ENCODE results near the gene LRRFIP1. TPM values are rescaled to one million over a fixed set of nuclear protein-coding genes. Genes with fewer than 3 reads are reported as not detected.
A peak's percentile ranks its signal among the peaks of the same experiment; 100 is the strongest.

The LRRFIP1 gene
- total RNA-seq, 2 experiments from 2014 or later, result 187 to 196 TPM

- Mint-ChIP-seq H3K36me3 (ENCODE audit: low read depth) (peaks cover 24% of the 10 kb centered on the region), H3K4me3 (no peak overlapping the region), H3K9me3 (no peaks in the 10 kb centered on the region), H3K27me3 (no peaks in the 10 kb centered on the region), H3K27ac (peak overlapping the region; percentile 72), H3K4me1 (peaks cover 67% of the 10 kb centered on the region)
- CTCF ChIA-PET, result interaction anchor here (4.5 kb wide), 1 partner anchor 11 kb away, joined by 22 read pairs; no protein-coding TSS in a partner anchor
- POLR2A ChIA-PET, result no interaction called here
- no peak for DNase-seq
Observed at GRCh38 chr2:237706257-237706656, 78.9 kb downstream of the LRRFIP1 start.

- H3K9me3 Mint-ChIP-seq, result no peaks in the 10 kb centered on the region
- DNase-seq, result no peak
- peaks cover 59% of the 10 kb centered on the region for H3K4me1 Mint-ChIP-seq
- CTCF ChIA-PET, result interaction anchor here (1.1 to 4.5 kb wide), 6 partner anchors 9 to 37 kb away, joined by 3 to 22 read pairs (median 4); no protein-coding TSS in a partner anchor
- no peak overlapping the region for H3K4me3 Mint-ChIP-seq
- POLR2A ChIA-PET, result no interaction called here
- H3K36me3 Mint-ChIP-seq (ENCODE audit: low read depth), result peaks cover 29% of the 10 kb centered on the region
- no peaks in the 10 kb centered on the region for H3K27me3 Mint-ChIP-seq
- H3K27ac Mint-ChIP-seq, result no peak overlapping the region
Observed at GRCh38 chr2:237708065-237708398, 80.6 kb downstream of the LRRFIP1 start.

- no peak overlapping the region for H3K4me3 Mint-ChIP-seq
- ChIA-PET POLR2A (no interaction called here), CTCF (interaction anchor here (1.1 to 4.5 kb wide), 4 partner anchors 13 to 36 kb away, joined by 4 to 22 read pairs (median 6); no protein-coding TSS in a partner anchor)
- DNase-seq, result no peak
- peaks cover 59% of the 10 kb centered on the region for H3K4me1 Mint-ChIP-seq
- H3K27ac Mint-ChIP-seq, result no peak overlapping the region
- no peaks in the 10 kb centered on the region for H3K27me3 Mint-ChIP-seq
- H3K36me3 Mint-ChIP-seq (ENCODE audit: low read depth), result peaks cover 30% of the 10 kb centered on the region
- no peaks in the 10 kb centered on the region for H3K9me3 Mint-ChIP-seq
Observed at GRCh38 chr2:237708491-237708890, 81.1 kb downstream of the LRRFIP1 start.

GRCh38 chr2:237708961-237709360, 81.6 kb downstream of the LRRFIP1 start:
- Mint-ChIP-seq H3K27ac (no peak overlapping the region), H3K4me3 (no peak overlapping the region), H3K9me3 (no peaks in the 10 kb centered on the region), H3K4me1 (peaks cover 55% of the 10 kb centered on the region), H3K36me3 (ENCODE audit: low read depth) (peaks cover 26% of the 10 kb centered on the region), H3K27me3 (no peaks in the 10 kb centered on the region)
- no peak for DNase-seq
- ChIA-PET POLR2A (no interaction called here), CTCF (interaction anchor here (0.9 to 4.5 kb wide), 3 partner anchors 14 to 36 kb away, joined by 6 to 22 read pairs (median 8); no protein-coding TSS in a partner anchor)

GRCh38 chr2:237711458-237712150, 84.2 kb downstream of the LRRFIP1 start:
- Mint-ChIP-seq H3K36me3 (ENCODE audit: low read depth) (peaks cover 28% of the 10 kb centered on the region), H3K4me1 (peaks cover 57% of the 10 kb centered on the region), H3K4me3 (no peak overlapping the region), H3K9me3 (no peaks in the 10 kb centered on the region), H3K27ac (no peak overlapping the region), H3K27me3 (no peaks in the 10 kb centered on the region)
- ChIA-PET CTCF (interaction anchor here (0.9 to 1.2 kb wide), 2 partner anchors 9 to 15 kb away, joined by 4 to 5 read pairs; no protein-coding TSS in a partner anchor), POLR2A (no interaction called here)
- no peak for DNase-seq

GRCh38 chr2:237712477-237713377, 85.3 kb downstream of the LRRFIP1 start:
- CTCF ChIA-PET, result interaction anchor here (0.7 to 1.2 kb wide), 4 partner anchors 10 to 25 kb away, joined by 3 to 5 read pairs (median 4); no protein-coding TSS in a partner anchor
- no peaks in the 10 kb centered on the region for H3K9me3 Mint-ChIP-seq
- peaks cover 48% of the 10 kb centered on the region for H3K4me1 Mint-ChIP-seq
- H3K4me3 Mint-ChIP-seq, result no peak overlapping the region
- H3K27ac Mint-ChIP-seq, result no peak overlapping the region
- peaks cover 30% of the 10 kb centered on the region for H3K36me3 Mint-ChIP-seq (ENCODE audit: low read depth)
- POLR2A ChIA-PET, result no interaction called here
- H3K27me3 Mint-ChIP-seq, result no peaks in the 10 kb centered on the region
- DNase-seq, result no peak

- H3K27me3 Mint-ChIP-seq, result no peaks in the 10 kb centered on the region
- no peaks in the 10 kb centered on the region for H3K9me3 Mint-ChIP-seq
- H3K27ac Mint-ChIP-seq, result peak overlapping the region; percentile 27
- H3K4me3 Mint-ChIP-seq, result no peak overlapping the region
- CTCF ChIA-PET, result interaction anchor here (1.1 kb wide), 1 partner anchor 11 kb away, joined by 3 read pairs; no protein-coding TSS in a partner anchor
- DNase-seq, result no peak
- POLR2A ChIA-PET, result no interaction called here
- H3K36me3 Mint-ChIP-seq (ENCODE audit: low read depth), result peaks cover 37% of the 10 kb centered on the region
- peaks cover 43% of the 10 kb centered on the region for H3K4me1 Mint-ChIP-seq
Observed at GRCh38 chr2:237714690-237715458, 87.5 kb downstream of the LRRFIP1 start.

- H3K9me3 Mint-ChIP-seq, result no peaks in the 10 kb centered on the region
Observed at GRCh38 chr2:237715459-237715947, 88.1 kb downstream of the LRRFIP1 start.

GRCh38 chr2:237716011-237716410, 88.6 kb downstream of the LRRFIP1 start:
- no peak overlapping the region for H3K27ac Mint-ChIP-seq
- no peaks in the 10 kb centered on the region for H3K9me3 Mint-ChIP-seq

More at GRCh38 chr2:237715459-237715947, 88.1 kb downstream of the LRRFIP1 start:
- H3K36me3 Mint-ChIP-seq (ENCODE audit: low read depth), result peaks cover 42% of the 10 kb centered on the region
- DNase-seq, result no peak
- no peaks in the 10 kb centered on the region for H3K27me3 Mint-ChIP-seq
- CTCF ChIA-PET, result interaction anchor here (1.1 kb wide), 1 partner anchor 11 kb away, joined by 3 read pairs; no protein-coding TSS in a partner anchor
- H3K4me3 Mint-ChIP-seq, result no peak overlapping the region
- POLR2A ChIA-PET, result no interaction called here
- peaks cover 43% of the 10 kb centered on the region for H3K4me1 Mint-ChIP-seq
- H3K27ac Mint-ChIP-seq, result peak overlapping the region; percentile 42

GRCh38 chr2:237717366-237718276, 90.2 kb downstream of the LRRFIP1 start:
- H3K9me3 Mint-ChIP-seq, result no peaks in the 10 kb centered on the region
- no peak overlapping the region for H3K4me3 Mint-ChIP-seq
- peaks cover 46% of the 10 kb centered on the region for H3K36me3 Mint-ChIP-seq (ENCODE audit: low read depth)
- peak overlapping the region; percentile 32 for H3K27ac Mint-ChIP-seq
- H3K27me3 Mint-ChIP-seq, result no peaks in the 10 kb centered on the region
- CTCF ChIA-PET, result interaction anchor here (1.0 to 1.2 kb wide), 3 partner anchors 10 to 43 kb away, joined by 3 read pairs; no protein-coding TSS in a partner anchor
- H3K4me1 Mint-ChIP-seq, result peaks cover 43% of the 10 kb centered on the region
- POLR2A ChIA-PET, result no interaction called here
- DNase-seq, result no peak

More at GRCh38 chr2:237716011-237716410, 88.6 kb downstream of the LRRFIP1 start:
- DNase-seq, result no peak
- peaks cover 43% of the 10 kb centered on the region for H3K4me1 Mint-ChIP-seq
- H3K4me3 Mint-ChIP-seq, result no peak overlapping the region
- peaks cover 44% of the 10 kb centered on the region for H3K36me3 Mint-ChIP-seq (ENCODE audit: low read depth)
- no peaks in the 10 kb centered on the region for H3K27me3 Mint-ChIP-seq
- ChIA-PET CTCF (no interaction called here), POLR2A (no interaction called here)

GRCh38 chr2:237718277-237718634, 90.9 kb downstream of the LRRFIP1 start:
- Mint-ChIP-seq H3K36me3 (ENCODE audit: low read depth) (peaks cover 42% of the 10 kb centered on the region), H3K9me3 (no peaks in the 10 kb centered on the region), H3K4me3 (no peak overlapping the region), H3K27me3 (no peaks in the 10 kb centered on the region), H3K4me1 (peaks cover 37% of the 10 kb centered on the region), H3K27ac (peak overlapping the region; percentile 11)
- ChIA-PET CTCF (interaction anchor here (0.6 kb wide), 1 partner anchor 1576 kb away, joined by 3 read pairs; no protein-coding TSS in a partner anchor), POLR2A (no interaction called here)
- no peak for DNase-seq

Data from activated CD4-positive, alpha-beta T cell treated with anti-CD3 and anti-CD28 coated beads, Interleukin-2, amount 10 ng/mL, durations not matched to agents 7 days and 5 days (primary cell).